GM23338 (cell line): ENCODE results near the gene MIER3. TPM values are rescaled to one million over a fixed set of nuclear protein-coding genes. Genes with fewer than 3 reads are reported as not detected.

Experiments used
- ATAC-seq: fragments of 200-7000 bp; cut with Tn5 transposase; 3 replicates; pipeline ENCODE4 v1.9.1; 2020
- DNase-seq: peaks from one replicate; pipeline ENCODE4 v3.0.0-alpha.2; 2015; ENCODE audit warnings: low spot score
- H2AFZ ChIP-seq: fragments of 200-600 bp; sonication (generic); 2 replicates; pipeline ENCODE4 v1.8.0; 2016; ENCODE audit warnings: antibody characterized with exemption, mild to moderate bottlenecking, moderate library complexity
- H3F3A ChIP-seq: fragments of 200-600 bp; sonication (generic); replicated peaks from 2 replicates; pipeline ENCODE4 v1.8.0; 2017; ENCODE audit warnings: antibody characterized with exemption, mixed run types, low read depth
- H3K27ac ChIP-seq: fragments of 200-600 bp; sonication (generic); 2 replicates; pipeline ENCODE4 v1.6.1; 2016; ENCODE audit warnings: low read depth
- H3K27me3 ChIP-seq: fragments of 200-600 bp; sonication (generic); 2 replicates; pipeline ENCODE4 v1.8.0; 2016; ENCODE audit warnings: mild to moderate bottlenecking, mixed run types, moderate library complexity; ENCODE audit not compliant: insufficient read depth
- H3K36me3 ChIP-seq: fragments of 200-600 bp; sonication (generic); 2 replicates; pipeline ENCODE4 v1.8.0; 2016; ENCODE audit warnings: mild to moderate bottlenecking; ENCODE audit not compliant: insufficient read depth
- H3K4me1 ChIP-seq: fragments of 200-600 bp; sonication (generic); 2 replicates; pipeline ENCODE4 v1.8.0; 2016; ENCODE audit warnings: mild to moderate bottlenecking, moderate library complexity; ENCODE audit not compliant: insufficient read depth
- H3K4me2 ChIP-seq: fragments of 200-600 bp; sonication (generic); 2 replicates; pipeline ENCODE4 v1.7.1; 2017; ENCODE audit warnings: mixed run types
- H3K4me3 ChIP-seq: fragments of 200-600 bp; sonication (generic); 2 replicates; pipeline ENCODE4 v1.6.1; 2016; ENCODE audit warnings: mixed run types
- H3K79me2 ChIP-seq: fragments of 200-600 bp; sonication (generic); replicated peaks from 2 replicates; pipeline ENCODE4 v1.8.0; 2017; ENCODE audit warnings: mild to moderate bottlenecking; ENCODE audit not compliant: insufficient read depth
- H3K9me2 ChIP-seq: fragments of 200-600 bp; sonication (generic); 2 replicates; pipeline ENCODE4 v1.8.0; 2017; ENCODE audit not compliant: insufficient read depth
- H4K20me1 ChIP-seq: fragments of 200-600 bp; sonication (generic); replicated peaks from 2 replicates; pipeline ENCODE4 v1.8.0; 2017; ENCODE audit warnings: mild to moderate bottlenecking; ENCODE audit not compliant: insufficient read depth
- H3K27ac Mint-ChIP-seq: 2 replicates; pipeline ENCODE4 v1.8.0; 2020; ENCODE audit warnings: inconsistent platforms, mild to moderate bottlenecking, moderate library complexity, mixed read lengths
- H3K27me3 Mint-ChIP-seq: 3 replicates; pipeline ENCODE4 v1.8.0; 2022; ENCODE audit warnings: low read depth, mild to moderate bottlenecking, moderate library complexity, mixed read lengths, inconsistent platforms; ENCODE audit not compliant: insufficient read depth, poor library complexity
- H3K36me3 Mint-ChIP-seq: 3 replicates; pipeline ENCODE4 v1.8.0; 2021; ENCODE audit warnings: low read depth, mild to moderate bottlenecking, inconsistent platforms, moderate library complexity, mixed read lengths
- H3K4me1 Mint-ChIP-seq: 3 replicates; pipeline ENCODE4 v1.8.0; 2020; ENCODE audit warnings: mild to moderate bottlenecking, inconsistent platforms, mixed read lengths
- H3K4me3 Mint-ChIP-seq: 3 replicates; pipeline ENCODE4 v1.8.0; 2021; ENCODE audit warnings: moderate library complexity, mild to moderate bottlenecking, inconsistent platforms, mixed read lengths
- H3K9me3 Mint-ChIP-seq: 3 replicates; pipeline ENCODE4 v1.8.0; 2020; ENCODE audit warnings: moderate library complexity, mild to moderate bottlenecking, inconsistent platforms, mixed read lengths
- CREB1 ChIP-seq: fragments of 250-450 bp; sonication (Bioruptor Pico); IDR thresholded peaks from 2 replicates; pipeline ENCODE4 v1.5.0; 2020; ENCODE audit warnings: low read depth, mild to moderate bottlenecking, moderate library complexity
- JUNB ChIP-seq: IDR thresholded peaks from one replicate; pipeline ENCODE4 v1.6.1; 2016; ENCODE audit warnings: antibody characterized with exemption; ENCODE audit not compliant: unreplicated experiment
- NANOG ChIP-seq: IDR thresholded peaks from 2 replicates; pipeline ENCODE4 v1.6.1; 2016; ENCODE audit warnings: antibody characterized with exemption, borderline replicate concordance
- polyA plus RNA-seq: library from polyadenylated mRNA; unstranded; fragments of >200 nt; fragmentation: Nextera tagmentation; extraction: Ambion mirVana; gene quantifications from 2 replicates; pipeline ENCODE4 v1.2.1, GENCODE V29; 2016
- total RNA-seq: library from RNA; depleted of rRNA; stranded (reverse); fragments of >200 nt; shearing (Covaris generic); gene quantifications from 2 replicates; pipeline ENCODE4 v1.2.3, GENCODE V29; 2014
- TF ChIP-seq, protein P1 (sequence below), 2 experiments: fragments of 200-600 bp in 1 of 2; sonication (generic) in 1 of 2; conservative IDR thresholded peaks; 2 replicates each; pipeline versions ENCODE4 v1.5.1 to v1.6.1; 2016 to 2017; ENCODE audit warnings: antibody characterized with exemption in 2 of 2, low read depth in 2 of 2, mild to moderate bottlenecking in 2 of 2, moderate library complexity in 1 of 2
- TF ChIP-seq, protein P2 (sequence below): fragments of 250-450 bp; sonication (Bioruptor Pico); IDR thresholded peaks from 2 replicates; pipeline ENCODE4 v1.5.0; 2020; ENCODE audit warnings: mild to moderate bottlenecking, moderate library complexity

The MIER3 gene
- total and polyA plus RNA-seq, 2 experiments from 2014 or later = 12.0 to 36.3 TPM

DNA sequence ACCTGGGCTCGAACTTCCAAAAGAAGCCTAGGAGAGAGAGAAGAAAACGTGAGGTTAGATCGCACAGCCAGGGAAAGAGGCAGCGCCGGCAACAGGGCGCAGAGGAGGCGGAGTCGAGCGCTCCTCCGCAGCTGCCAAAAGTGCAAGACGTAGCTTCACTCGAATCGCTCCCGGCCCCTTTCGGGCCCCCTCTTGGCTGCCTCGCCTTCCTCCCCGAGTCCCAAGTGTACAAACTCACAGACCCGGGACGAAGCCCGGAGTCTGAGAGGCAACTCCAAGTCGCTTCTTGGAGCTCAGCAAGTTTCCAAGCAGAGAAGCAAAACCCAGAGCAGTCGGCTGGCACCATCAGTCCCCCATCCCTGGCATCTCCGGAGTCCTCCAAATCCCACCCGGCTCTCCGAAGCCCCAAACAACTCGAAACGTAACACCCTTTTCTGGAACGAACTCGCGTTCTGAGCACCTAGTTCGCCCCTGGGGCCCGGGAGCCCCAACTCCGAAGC lies 1.2 kb downstream of the MIER3 start:
- TF ChIP-seq CREB1 (CRISPR knock-in tag) (no peak), NANOG (no peak)
- TF ChIP-seq, protein P1, sequence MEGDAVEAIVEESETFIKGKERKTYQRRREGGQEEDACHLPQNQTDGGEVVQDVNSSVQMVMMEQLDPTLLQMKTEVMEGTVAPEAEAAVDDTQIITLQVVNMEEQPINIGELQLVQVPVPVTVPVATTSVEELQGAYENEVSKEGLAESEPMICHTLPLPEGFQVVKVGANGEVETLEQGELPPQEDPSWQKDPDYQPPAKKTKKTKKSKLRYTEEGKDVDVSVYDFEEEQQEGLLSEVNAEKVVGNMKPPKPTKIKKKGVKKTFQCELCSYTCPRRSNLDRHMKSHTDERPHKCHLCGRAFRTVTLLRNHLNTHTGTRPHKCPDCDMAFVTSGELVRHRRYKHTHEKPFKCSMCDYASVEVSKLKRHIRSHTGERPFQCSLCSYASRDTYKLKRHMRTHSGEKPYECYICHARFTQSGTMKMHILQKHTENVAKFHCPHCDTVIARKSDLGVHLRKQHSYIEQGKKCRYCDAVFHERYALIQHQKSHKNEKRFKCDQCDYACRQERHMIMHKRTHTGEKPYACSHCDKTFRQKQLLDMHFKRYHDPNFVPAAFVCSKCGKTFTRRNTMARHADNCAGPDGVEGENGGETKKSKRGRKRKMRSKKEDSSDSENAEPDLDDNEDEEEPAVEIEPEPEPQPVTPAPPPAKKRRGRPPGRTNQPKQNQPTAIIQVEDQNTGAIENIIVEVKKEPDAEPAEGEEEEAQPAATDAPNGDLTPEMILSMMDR (conservative IDR thresholded peaks at IDR 0.05; ENCODE audit: low read depth in 2 of 2) = no peak
- Histone ChIP-seq H3K9me2 (no peaks in the 10 kb centered on the region), H3K4me1 (peaks cover 6% of the 10 kb centered on the region; the same call in 1 of the 2 replicates), H3K27ac (no peak overlapping the region), H3K4me3 (peak overlapping the region; percentile 89), H3F3A (no peaks in the 10 kb centered on the region), H3K4me2 (peak overlapping the region; percentile 90), H4K20me1 (peaks cover 17% of the 10 kb centered on the region; the same call in 1 of the 2 replicates), H2AFZ (no peak overlapping the region; the same call in 1 of the 2 replicates), H3K79me2 (peaks cover 50% of the 10 kb centered on the region), H3K36me3 (peaks cover 11% of the 10 kb centered on the region), H3K27me3 (peaks cover 19% of the 10 kb centered on the region)
- Mint-ChIP-seq H3K4me1 (peaks cover 18% of the 10 kb centered on the region), H3K4me3 (peak overlapping the region; percentile 93), H3K9me3 (no peaks in the 10 kb centered on the region), H3K27me3 (peaks cover 5% of the 10 kb centered on the region), H3K36me3 (peaks cover 22% of the 10 kb centered on the region), H3K27ac (peak overlapping the region; percentile 52; the same call in 1 of the 2 replicates)
- ATAC-seq = peak; percentile 71
- peak; percentile 75 for DNase-seq

DNA sequence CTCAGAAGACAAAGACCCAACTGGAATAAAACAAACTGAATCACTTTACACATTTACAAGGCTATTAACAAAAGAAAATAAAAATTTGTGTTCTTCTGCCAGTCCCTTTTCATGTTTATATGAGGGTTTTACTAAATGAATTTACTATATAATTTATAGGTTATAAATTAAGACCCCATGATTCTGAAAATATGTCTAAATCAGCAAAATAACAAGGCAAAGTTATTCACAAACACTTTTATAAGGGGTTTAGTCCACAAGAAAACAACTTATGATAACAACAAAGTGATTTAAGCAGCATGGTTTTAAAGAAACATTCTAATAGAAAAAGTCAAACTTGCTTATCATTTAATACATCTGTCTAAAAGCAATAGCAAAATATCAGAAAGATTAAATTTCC lies 4.9 kb downstream of the MIER3 start:
- H3K79me2 ChIP-seq = peaks cover 61% of the 10 kb centered on the region
- no peaks in the 10 kb centered on the region for H3K27me3 ChIP-seq
- H3K4me2 ChIP-seq = no peak overlapping the region
- peaks cover 38% of the 10 kb centered on the region for H3K36me3 ChIP-seq
- Mint-ChIP-seq H3K9me3 (no peaks in the 10 kb centered on the region), H3K4me1 (peaks cover 11% of the 10 kb centered on the region), H3K36me3 (peaks cover 49% of the 10 kb centered on the region), H3K27ac (no peak overlapping the region), H3K4me3 (no peak overlapping the region), H3K27me3 (peaks cover 5% of the 10 kb centered on the region)
- no peak overlapping the region for H3K27ac ChIP-seq
- ATAC-seq (no peak), DNase-seq (no peak)
- no peaks in the 10 kb centered on the region for H3K9me2 ChIP-seq
- no peaks in the 10 kb centered on the region for H3F3A ChIP-seq
- TF ChIP-seq, protein P2, sequence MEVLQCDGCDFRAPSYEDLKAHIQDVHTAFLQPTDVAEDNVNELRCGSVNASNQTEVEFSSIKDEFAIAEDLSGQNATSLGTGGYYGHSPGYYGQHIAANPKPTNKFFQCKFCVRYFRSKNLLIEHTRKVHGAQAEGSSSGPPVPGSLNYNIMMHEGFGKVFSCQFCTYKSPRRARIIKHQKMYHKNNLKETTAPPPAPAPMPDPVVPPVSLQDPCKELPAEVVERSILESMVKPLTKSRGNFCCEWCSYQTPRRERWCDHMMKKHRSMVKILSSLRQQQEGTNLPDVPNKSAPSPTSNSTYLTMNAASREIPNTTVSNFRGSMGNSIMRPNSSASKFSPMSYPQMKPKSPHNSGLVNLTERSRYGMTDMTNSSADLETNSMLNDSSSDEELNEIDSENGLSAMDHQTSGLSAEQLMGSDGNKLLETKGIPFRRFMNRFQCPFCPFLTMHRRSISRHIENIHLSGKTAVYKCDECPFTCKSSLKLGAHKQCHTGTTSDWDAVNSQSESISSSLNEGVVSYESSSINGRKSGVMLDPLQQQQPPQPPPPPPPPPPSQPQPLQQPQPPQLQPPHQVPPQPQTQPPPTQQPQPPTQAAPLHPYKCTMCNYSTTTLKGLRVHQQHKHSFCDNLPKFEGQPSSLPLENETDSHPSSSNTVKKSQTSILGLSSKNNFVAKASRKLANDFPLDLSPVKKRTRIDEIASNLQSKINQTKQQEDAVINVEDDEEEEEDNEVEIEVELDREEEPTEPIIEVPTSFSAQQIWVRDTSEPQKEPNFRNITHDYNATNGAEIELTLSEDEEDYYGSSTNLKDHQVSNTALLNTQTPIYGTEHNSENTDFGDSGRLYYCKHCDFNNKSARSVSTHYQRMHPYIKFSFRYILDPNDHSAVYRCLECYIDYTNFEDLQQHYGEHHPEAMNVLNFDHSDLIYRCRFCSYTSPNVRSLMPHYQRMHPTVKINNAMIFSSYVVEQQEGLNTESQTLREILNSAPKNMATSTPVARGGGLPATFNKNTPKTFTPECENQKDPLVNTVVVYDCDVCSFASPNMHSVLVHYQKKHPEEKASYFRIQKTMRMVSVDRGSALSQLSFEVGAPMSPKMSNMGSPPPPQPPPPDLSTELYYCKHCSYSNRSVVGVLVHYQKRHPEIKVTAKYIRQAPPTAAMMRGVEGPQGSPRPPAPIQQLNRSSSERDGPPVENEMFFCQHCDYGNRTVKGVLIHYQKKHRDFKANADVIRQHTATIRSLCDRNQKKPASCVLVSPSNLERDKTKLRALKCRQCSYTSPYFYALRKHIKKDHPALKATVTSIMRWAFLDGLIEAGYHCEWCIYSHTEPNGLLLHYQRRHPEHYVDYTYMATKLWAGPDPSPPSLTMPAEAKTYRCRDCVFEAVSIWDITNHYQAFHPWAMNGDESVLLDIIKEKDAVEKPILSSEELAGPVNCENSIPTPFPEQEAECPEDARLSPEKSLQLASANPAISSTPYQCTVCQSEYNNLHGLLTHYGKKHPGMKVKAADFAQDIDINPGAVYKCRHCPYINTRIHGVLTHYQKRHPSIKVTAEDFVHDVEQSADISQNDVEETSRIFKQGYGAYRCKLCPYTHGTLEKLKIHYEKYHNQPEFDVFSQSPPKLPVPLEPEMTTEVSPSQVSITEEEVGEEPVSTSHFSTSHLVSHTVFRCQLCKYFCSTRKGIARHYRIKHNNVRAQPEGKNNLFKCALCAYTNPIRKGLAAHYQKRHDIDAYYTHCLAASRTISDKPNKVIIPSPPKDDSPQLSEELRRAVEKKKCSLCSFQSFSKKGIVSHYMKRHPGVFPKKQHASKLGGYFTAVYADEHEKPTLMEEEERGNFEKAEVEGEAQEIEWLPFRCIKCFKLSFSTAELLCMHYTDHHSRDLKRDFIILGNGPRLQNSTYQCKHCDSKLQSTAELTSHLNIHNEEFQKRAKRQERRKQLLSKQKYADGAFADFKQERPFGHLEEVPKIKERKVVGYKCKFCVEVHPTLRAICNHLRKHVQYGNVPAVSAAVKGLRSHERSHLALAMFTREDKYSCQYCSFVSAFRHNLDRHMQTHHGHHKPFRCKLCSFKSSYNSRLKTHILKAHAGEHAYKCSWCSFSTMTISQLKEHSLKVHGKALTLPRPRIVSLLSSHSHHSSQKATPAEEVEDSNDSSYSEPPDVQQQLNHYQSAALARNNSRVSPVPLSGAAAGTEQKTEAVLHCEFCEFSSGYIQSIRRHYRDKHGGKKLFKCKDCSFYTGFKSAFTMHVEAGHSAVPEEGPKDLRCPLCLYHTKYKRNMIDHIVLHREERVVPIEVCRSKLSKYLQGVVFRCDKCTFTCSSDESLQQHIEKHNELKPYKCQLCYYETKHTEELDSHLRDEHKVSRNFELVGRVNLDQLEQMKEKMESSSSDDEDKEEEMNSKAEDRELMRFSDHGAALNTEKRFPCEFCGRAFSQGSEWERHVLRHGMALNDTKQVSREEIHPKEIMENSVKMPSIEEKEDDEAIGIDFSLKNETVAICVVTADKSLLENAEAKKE (CRISPR knock-in tag) = no peak
- TF ChIP-seq JUNB (no peak), NANOG (no peak)
- H4K20me1 ChIP-seq = peaks cover 32% of the 10 kb centered on the region; the same call in 1 of the 2 replicates
- no peak overlapping the region for H2AFZ ChIP-seq
- H3K4me3 ChIP-seq = no peak overlapping the region
- H3K4me1 ChIP-seq = no peaks in the 10 kb centered on the region
